Natural killer cell treated with Interleukin-12 subunit alpha and Interleukin-12 subunit beta and Interleukin-15 and Interleukin-18, amount 100 ng/mL, for 72 hours (primary cell): ENCODE measurements around the gene SEMA4G. TPM values are rescaled to one million over a fixed set of nuclear protein-coding genes. Genes with fewer than 3 reads are reported as not detected.

Source experiments
- ATAC-seq, 2 donors: fragments of 150-1000 bp; cut with Tn5 transposase in 1 of 2; sonication (Bioruptor Pico), chemical (Tn5 transposase) in 1 of 2; 2 replicates each; pipeline ENCODE4 v1.10.0; 2021
- DNase-seq: peaks from one replicate; pipeline ENCODE4 v3.0.0; 2022; ENCODE audit warnings: low spot score
- H3K27ac Mint-ChIP-seq, 2 donors: 1 replicate in 1 of 2; 2 replicates in 1 of 2; pipeline ENCODE4 v1.8.0; 2022; ENCODE audit warnings: mixed read lengths in 2 of 2, mild to moderate bottlenecking in 1 of 2, moderate library complexity in 1 of 2
- H3K27me3 Mint-ChIP-seq, 2 donors: 1 replicate in 1 of 2; 2 replicates in 1 of 2; pipeline ENCODE4 v1.8.0; 2022; ENCODE audit warnings: mixed read lengths in 2 of 2
- H3K36me3 Mint-ChIP-seq: one replicate; pipeline ENCODE4 v1.8.0; 2022; ENCODE audit warnings: mixed read lengths
- H3K4me1 Mint-ChIP-seq, 2 donors: 1 replicate in 1 of 2; 2 replicates in 1 of 2; pipeline ENCODE4 v1.8.0; 2022; ENCODE audit warnings: low read depth in 2 of 2, mixed read lengths in 2 of 2, mild to moderate bottlenecking in 1 of 2
- H3K4me3 Mint-ChIP-seq: one replicate; pipeline ENCODE4 v1.8.0; 2022; ENCODE audit warnings: mixed read lengths
- H3K9me3 Mint-ChIP-seq: 2 replicates; pipeline ENCODE4 v1.8.0; 2022; ENCODE audit warnings: mixed read lengths
- total RNA-seq, 2 donors: library from RNA; stranded (reverse); gene quantifications; one replicate each; pipeline ENCODE4 v1.2.3, GENCODE V29; 2022

The SEMA4G gene
- under 1 TPM in 1 of 2 donors, not detected in 1; 0.19 TPM for total RNA-seq

- H3K4me1 Mint-ChIP-seq = peaks cover 7 to 13% of the 10 kb centered on the region in 2 donors
- no peaks in the 10 kb centered on the region for H3K36me3 Mint-ChIP-seq
- peak within 1 kb of the TSS in 1 of 2 donors; percentile 9 for H3K27ac Mint-ChIP-seq
- H3K4me3 Mint-ChIP-seq = peak within 1 kb of the TSS; percentile 49
- no peaks in the 10 kb centered on the region for H3K9me3 Mint-ChIP-seq
- DNase-seq (no peak), ATAC-seq (peak; percentile 79 to 80)
- H3K27me3 Mint-ChIP-seq = no peaks in the 10 kb centered on the region
These were observed at the start of gene SEMA4G for GRCh38 chr10:100969187-100970075. TSS of gene SEMA4G (plus strand) at chr10:100969504. CDS start at chr10:100972913, 3,409 bp downstream.

DNA sequence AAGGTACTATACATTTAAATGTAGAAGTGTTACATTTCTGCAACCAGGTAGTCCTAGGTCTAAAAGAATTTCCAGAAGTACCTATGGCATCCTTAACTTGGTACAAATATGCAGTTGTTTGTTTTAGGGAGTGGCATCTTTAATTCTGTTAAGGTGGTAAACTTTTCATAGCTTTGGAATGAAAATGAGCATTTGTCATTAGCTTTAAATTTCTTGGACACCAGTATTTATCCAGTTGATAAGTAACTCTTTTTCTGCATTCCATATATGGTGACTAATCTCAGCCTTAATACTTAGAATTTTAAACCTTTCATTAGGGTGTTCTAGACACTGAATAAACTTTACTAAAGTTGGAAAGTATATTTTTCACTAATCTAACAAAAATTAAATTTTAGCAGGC is 45.7 kb upstream of the SEMA4G start:
- Mint-ChIP-seq H3K27ac (no peak overlapping the region), H3K27me3 (no peaks in the 10 kb centered on the region), H3K9me3 (no peaks in the 10 kb centered on the region), H3K36me3 (peaks cover 33% of the 10 kb centered on the region), H3K4me3 (no peak overlapping the region), H3K4me1 (peaks cover 5 to 6% of the 10 kb centered on the region in 2 donors)
- ATAC-seq = no peak
- no peak for DNase-seq

DNA sequence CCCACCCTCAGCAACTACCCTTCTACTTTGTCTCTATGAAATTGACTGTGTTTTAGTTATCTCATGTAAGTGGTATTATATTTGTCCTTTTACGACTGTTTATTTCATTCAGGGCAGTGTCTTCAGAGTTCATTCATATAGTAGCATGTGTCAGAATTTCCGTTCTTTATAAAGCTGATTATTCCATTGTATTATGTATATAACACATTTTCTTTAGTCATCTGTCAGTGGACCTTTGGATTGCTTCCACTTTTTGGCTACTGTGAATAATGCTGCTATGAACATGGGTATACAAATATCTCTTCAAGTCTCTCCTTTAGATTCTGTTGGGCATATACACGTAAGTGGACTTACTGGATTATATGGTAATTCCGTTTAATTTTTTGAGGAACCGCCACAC is 42.0 kb upstream of the SEMA4G start:
- Mint-ChIP-seq H3K27ac (no peak overlapping the region), H3K4me1 (peaks cover 5 to 6% of the 10 kb centered on the region in 2 donors), H3K27me3 (no peaks in the 10 kb centered on the region), H3K9me3 (no peaks in the 10 kb centered on the region), H3K36me3 (peaks cover 41% of the 10 kb centered on the region), H3K4me3 (no peak overlapping the region)
- DNase-seq (no peak), ATAC-seq (no peak)

DNA sequence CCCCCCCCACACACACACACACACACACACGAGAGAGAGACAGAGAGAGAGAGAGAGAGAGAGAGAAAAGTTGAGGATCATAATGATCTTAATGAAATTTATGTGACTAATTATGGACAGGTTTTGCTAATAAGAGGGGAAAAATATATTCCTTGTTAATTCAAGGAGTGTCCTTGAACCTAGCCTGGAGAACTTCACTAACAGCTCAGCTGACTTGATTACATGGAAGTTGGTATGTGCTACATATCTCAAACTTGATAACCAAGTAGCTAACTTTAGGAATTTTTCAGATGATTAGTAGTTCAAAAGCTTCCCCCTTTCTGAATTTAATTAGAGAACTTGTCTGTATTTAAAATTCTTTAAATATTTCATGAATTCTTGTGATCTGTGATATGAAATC is 41.3 kb upstream of the SEMA4G start:
- H3K4me1 Mint-ChIP-seq = peaks cover 5 to 6% of the 10 kb centered on the region in 2 donors
- DNase-seq (no peak), ATAC-seq (no peak)
- H3K27ac Mint-ChIP-seq = no peak overlapping the region
- H3K36me3 Mint-ChIP-seq = peaks cover 45% of the 10 kb centered on the region
- no peak overlapping the region for H3K4me3 Mint-ChIP-seq
- H3K9me3 Mint-ChIP-seq = no peaks in the 10 kb centered on the region
- H3K27me3 Mint-ChIP-seq = no peaks in the 10 kb centered on the region

DNA sequence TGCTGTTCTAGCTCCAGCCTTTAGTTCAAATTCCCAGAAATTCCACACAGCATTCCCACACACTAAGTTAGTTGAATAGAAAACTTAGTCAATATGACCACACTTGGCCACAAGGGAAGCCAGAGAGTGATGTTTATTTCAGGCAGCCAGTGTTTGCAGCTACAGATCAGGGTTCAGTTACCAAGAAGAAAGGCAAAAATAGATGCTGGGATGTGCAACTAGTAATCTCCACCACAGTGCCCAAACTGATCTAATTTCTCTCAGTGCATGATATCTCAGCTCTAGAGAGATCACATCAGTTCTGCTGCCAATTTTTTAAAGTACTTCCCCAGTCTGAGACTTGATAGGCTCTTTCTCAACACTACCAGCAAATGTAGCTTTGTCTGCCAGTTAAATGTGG is 38.9 kb upstream of the SEMA4G start:
- Mint-ChIP-seq H3K27ac (peak overlapping the region in 1 of 2 donors; percentile 13), H3K36me3 (peaks cover 31% of the 10 kb centered on the region), H3K9me3 (no peaks in the 10 kb centered on the region), H3K27me3 (no peaks in the 10 kb centered on the region), H3K4me1 (no peaks in the 10 kb centered on the region), H3K4me3 (no peak overlapping the region)
- ATAC-seq = no peak
- DNase-seq = no peak

GRCh38 chr10:100934084-100934659 is 35.1 kb upstream of the SEMA4G start:
- H3K27me3 Mint-ChIP-seq = no peaks in the 10 kb centered on the region
- no peaks in the 10 kb centered on the region for H3K4me1 Mint-ChIP-seq
- ATAC-seq (no peak), DNase-seq (no peak)
- peaks cover 18% of the 10 kb centered on the region for H3K36me3 Mint-ChIP-seq
- H3K27ac Mint-ChIP-seq = no peak overlapping the region
- H3K9me3 Mint-ChIP-seq = no peaks in the 10 kb centered on the region
- H3K4me3 Mint-ChIP-seq = no peak overlapping the region

GRCh38 chr10:100939763-100940344 is 29.4 kb upstream of the SEMA4G start:
- no peaks in the 10 kb centered on the region for H3K27me3 Mint-ChIP-seq
- H3K4me1 Mint-ChIP-seq = no peaks in the 10 kb centered on the region
- no peak overlapping the region for H3K4me3 Mint-ChIP-seq
- peaks cover 15% of the 10 kb centered on the region for H3K36me3 Mint-ChIP-seq
- H3K9me3 Mint-ChIP-seq = no peaks in the 10 kb centered on the region
- no peak overlapping the region for H3K27ac Mint-ChIP-seq
- no peak for DNase-seq
- ATAC-seq = no peak

DNA sequence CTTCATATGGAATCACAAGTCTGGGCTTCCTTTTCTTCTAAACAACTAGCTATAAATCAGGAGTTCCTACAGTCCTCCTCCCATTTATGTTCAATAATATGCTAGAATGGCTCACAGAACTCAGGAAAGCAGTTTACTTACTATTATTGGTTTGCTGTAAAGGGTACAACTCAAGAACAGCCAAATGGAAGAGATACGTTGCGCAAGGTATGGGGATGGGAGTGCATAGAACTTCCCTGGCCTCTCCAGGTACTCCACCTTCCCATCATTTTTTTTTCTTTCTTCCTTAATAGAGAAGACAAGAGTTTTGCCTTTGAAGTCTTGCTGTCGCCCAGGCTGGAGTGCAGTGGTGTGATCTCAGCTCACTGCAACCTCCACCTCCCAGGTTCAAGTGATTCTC is 27.1 kb upstream of the SEMA4G start:
- H3K27me3 Mint-ChIP-seq = no peaks in the 10 kb centered on the region
- no peak overlapping the region for H3K4me3 Mint-ChIP-seq
- ATAC-seq (no peak), DNase-seq (no peak)
- H3K27ac Mint-ChIP-seq = no peak overlapping the region
- peaks cover 19% of the 10 kb centered on the region for H3K36me3 Mint-ChIP-seq
- H3K9me3 Mint-ChIP-seq = no peaks in the 10 kb centered on the region
- H3K4me1 Mint-ChIP-seq = no peaks in the 10 kb centered on the region

DNA sequence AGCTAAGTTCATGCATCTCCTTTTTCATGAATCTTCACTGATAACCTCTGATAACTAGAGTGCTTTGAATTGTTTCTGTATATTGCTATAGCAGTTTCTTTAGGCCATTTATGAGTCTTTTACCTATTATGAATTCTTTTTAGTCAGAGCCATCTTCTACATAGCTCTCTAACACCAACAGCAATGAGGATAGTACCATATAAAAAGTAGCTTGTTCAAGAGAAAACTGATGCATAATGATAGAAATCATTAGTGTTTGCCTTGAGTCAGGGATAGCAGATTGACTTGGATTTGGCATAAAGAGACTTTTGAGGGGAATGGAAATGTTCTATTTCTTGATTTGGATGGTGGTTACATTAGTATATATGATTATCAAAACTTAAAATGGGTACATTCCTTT is 25.8 kb upstream of the SEMA4G start:
- Mint-ChIP-seq H3K4me3 (no peak overlapping the region), H3K27ac (peak overlapping the region; percentile 41 to 51), H3K9me3 (no peaks in the 10 kb centered on the region), H3K27me3 (no peaks in the 10 kb centered on the region), H3K36me3 (peaks cover 19% of the 10 kb centered on the region), H3K4me1 (no peaks in the 10 kb centered on the region)
- ATAC-seq = no peak
- no peak for DNase-seq

GRCh38 chr10:100945754-100946153 is 23.6 kb upstream of the SEMA4G start:
- Mint-ChIP-seq H3K27ac (no peak overlapping the region), H3K9me3 (no peaks in the 10 kb centered on the region), H3K4me1 (no peaks in the 10 kb centered on the region), H3K36me3 (peaks cover 13% of the 10 kb centered on the region), H3K27me3 (no peaks in the 10 kb centered on the region), H3K4me3 (no peak overlapping the region)
- DNase-seq (no peak), ATAC-seq (no peak)

DNA sequence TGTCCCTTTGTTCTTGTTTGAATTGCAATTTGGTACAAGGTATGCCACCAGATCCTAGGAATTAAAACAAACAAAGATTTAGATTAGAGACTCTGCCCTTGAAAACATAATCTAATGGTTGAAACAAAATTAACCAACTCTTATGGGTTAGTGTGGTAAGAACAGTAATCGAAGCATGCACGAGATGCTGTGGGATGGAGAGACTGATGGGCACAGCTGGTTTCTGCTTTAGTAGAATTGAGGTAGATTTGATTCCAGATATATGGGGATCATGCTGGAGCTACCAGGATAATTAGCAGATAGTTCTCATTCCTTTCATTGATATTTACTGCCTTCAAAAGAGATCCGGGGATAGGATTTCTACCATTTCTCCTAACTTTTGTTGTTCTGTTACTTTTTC is 20.4 kb upstream of the SEMA4G start:
- peaks cover 9% of the 10 kb centered on the region for H3K36me3 Mint-ChIP-seq
- DNase-seq = no peak
- no peaks in the 10 kb centered on the region for H3K4me1 Mint-ChIP-seq
- H3K9me3 Mint-ChIP-seq = no peaks in the 10 kb centered on the region
- H3K27me3 Mint-ChIP-seq = no peaks in the 10 kb centered on the region
- no peak for ATAC-seq
- no peak overlapping the region for H3K27ac Mint-ChIP-seq
- H3K4me3 Mint-ChIP-seq = no peak overlapping the region

DNA sequence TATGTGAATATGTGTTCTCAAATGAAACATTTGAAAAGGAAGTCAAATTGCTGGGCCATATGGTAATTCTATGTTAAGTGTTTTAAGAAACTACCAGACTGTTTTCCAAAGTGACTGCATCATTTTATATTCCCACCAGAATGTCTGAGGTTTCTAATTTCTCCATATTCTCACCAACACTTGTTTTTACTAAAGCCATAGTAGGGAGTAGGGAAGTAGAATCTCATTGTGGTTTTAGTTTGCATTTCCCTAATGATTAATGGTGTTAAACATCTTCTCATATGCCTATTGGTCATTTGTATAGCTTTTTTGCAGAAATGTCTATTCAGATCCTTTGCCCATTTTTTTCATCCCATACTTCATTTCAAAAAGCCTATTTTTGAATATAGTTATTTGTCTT is 9.1 kb upstream of the SEMA4G start:
- Mint-ChIP-seq H3K4me3 (no peak overlapping the region), H3K27me3 (no peaks in the 10 kb centered on the region), H3K27ac (no peak overlapping the region), H3K9me3 (no peaks in the 10 kb centered on the region), H3K36me3 (peaks cover 19% of the 10 kb centered on the region), H3K4me1 (no peaks in the 10 kb centered on the region)
- ATAC-seq (no peak), DNase-seq (no peak)

DNA sequence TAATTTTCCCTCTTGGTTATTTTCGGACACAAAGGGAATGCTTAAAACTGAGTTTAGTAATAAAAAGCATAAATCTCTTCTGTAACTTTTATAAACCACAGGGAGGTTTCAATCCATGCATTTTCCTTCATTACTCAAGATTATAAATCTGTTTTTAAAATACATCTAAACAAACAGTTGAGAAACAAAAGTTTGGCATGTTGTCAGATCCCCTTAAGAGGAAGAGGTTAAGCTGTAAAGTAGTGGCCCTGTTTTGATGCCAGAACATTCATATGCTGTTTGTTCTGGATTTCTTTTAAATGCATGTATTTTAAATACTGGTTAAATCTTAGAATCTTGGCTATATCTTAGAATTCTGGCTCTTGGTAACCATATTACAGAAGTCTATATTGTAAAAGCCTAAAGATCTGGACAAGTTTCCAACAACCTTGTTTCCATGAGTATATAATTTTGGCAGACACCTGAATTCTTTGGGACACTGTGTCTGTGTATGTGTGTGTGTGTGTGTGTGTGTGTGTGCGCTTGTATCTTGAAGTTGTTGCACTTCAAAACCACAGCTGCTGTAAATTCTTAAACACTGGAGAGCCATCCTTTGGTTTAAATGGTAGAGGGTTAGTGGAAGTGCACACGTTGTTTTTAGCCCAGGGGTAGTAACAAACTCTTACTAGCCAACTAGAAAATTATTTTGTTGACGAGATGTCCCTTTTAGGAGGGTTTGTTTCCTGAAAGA is 6.8 kb upstream of the SEMA4G start:
- Mint-ChIP-seq H3K27ac (no peak overlapping the region), H3K27me3 (no peaks in the 10 kb centered on the region), H3K4me1 (no peaks in the 10 kb centered on the region), H3K9me3 (no peaks in the 10 kb centered on the region), H3K4me3 (no peak overlapping the region), H3K36me3 (peaks cover 19% of the 10 kb centered on the region)
- DNase-seq (no peak), ATAC-seq (no peak)

GRCh38 chr10:100963826-100964225 is 5.5 kb upstream of the SEMA4G start:
- DNase-seq = no peak
- Mint-ChIP-seq H3K4me3 (no peak overlapping the region), H3K36me3 (peaks cover 15% of the 10 kb centered on the region), H3K4me1 (peaks cover 6 to 7% of the 10 kb centered on the region in 2 donors), H3K27me3 (no peaks in the 10 kb centered on the region), H3K9me3 (no peaks in the 10 kb centered on the region), H3K27ac (no peak overlapping the region)
- ATAC-seq = no peak
